Stimulated activated CD4-positive, alpha-beta T cell treated with anti-CD3 and anti-CD28 coated beads, Interleukin-15, amount 100 ng/mL, for 48 hours (primary cell): ENCODE data around the gene SHC3.

Source experiments
- DNase-seq, 2 donors: peaks; one replicate each; pipeline ENCODE4 v3.0.0-alpha.2; 2020; ENCODE audit warnings: low read depth in 2 of 2

SHC3 gene

DNA sequence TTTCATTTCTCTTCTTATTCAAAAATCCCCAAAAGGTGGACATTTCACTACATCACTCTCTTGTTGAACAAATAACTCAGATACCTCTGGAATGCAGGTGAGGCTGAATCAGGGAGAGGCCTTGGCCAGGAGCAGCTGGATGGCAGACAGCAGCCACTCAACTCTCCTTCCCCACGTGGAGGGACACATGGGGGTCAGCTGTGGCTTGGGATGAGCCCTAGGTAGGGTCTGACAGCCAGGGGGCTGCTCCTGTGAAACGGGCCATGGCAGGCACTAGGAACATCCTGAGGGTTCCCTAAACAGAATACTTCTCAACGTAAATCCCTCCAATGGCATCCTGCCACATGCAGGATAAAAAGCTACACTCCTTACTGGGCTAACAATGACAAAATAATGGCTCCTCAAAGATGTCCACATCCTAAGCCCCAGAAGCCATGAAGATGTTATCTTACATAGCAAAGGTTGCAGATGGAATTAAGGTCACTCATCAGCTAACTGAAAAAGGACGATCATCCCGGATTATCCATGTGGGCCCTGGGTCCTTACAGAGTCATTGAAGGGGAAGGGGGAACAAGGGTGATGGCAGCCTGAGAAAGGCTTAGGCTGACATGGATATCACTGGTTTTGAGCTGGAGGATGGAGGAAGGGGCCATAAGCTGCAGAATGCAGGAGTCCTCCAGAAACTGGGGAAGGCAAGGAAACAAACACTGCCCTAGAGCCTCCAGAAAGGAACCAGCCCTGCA lies 218.7 kb downstream of the SHC3 start:
- DNase-seq: no peak

DNA sequence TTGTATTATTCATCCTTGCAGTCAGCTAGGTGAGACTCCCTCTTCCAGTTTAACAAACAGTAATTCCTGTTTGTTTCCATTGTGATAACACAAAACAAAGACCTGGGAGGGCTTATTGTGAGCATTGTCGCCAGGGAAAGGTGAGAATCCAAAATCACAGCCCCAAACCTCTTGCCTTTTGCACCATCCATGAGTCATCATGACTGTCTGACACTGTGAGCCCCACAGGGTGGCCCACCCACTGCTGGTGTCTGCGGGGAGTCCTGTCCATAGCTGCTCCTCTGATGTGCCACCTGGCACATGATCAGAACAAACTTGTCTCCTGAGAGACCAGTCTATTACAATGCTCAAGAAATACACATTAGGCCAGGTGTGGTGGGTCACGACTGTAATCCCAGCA lies 221.1 kb downstream of the SHC3 start:
- no peak for DNase-seq
